Endodermal cell (in vitro differentiated cells): ENCODE results near the gene AMOTL2. TPM values are rescaled to one million over a fixed set of nuclear protein-coding genes. Genes with fewer than 3 reads are reported as not detected.

Source experiments
- DNase-seq: peaks from one replicate; pipeline ENCODE4 v3.0.0-alpha.2; 2017
- H3K27ac ChIP-seq: 2 replicates; pipeline ENCODE4 v1.5.1; 2013; ENCODE audit warnings: mild to moderate bottlenecking, low read depth, low read length, moderate library complexity
- H3K27me3 ChIP-seq: 2 replicates; pipeline ENCODE4 v1.6.1; 2013; ENCODE audit warnings: mild to moderate bottlenecking, low read length, moderate library complexity; ENCODE audit not compliant: insufficient read depth, control insufficient read depth, poor library complexity, severe bottlenecking
- H3K36me3 ChIP-seq: 2 replicates; pipeline ENCODE4 v1.7.0; 2013; ENCODE audit warnings: mild to moderate bottlenecking, low read length, moderate library complexity; ENCODE audit not compliant: control insufficient read depth, insufficient read depth
- H3K4me1 ChIP-seq: one replicate; pipeline ENCODE4 v1.7.0; 2013; ENCODE audit warnings: low read length; ENCODE audit not compliant: control insufficient read depth, insufficient read depth
- H3K4me3 ChIP-seq: 2 replicates; pipeline ENCODE4 v1.5.1; 2013; ENCODE audit warnings: mild to moderate bottlenecking, low read length, moderate library complexity
- H3K9ac ChIP-seq: 2 replicates; pipeline ENCODE4 v1.6.1; 2013; ENCODE audit warnings: mild to moderate bottlenecking, low read length, moderate library complexity; ENCODE audit not compliant: poor library complexity, severe bottlenecking; ENCODE audit errors: extremely low read depth
- H3K9me3 ChIP-seq: 2 replicates; pipeline ENCODE4 v1.6.1; 2013; ENCODE audit warnings: mild to moderate bottlenecking, low read length, moderate library complexity; ENCODE audit not compliant: control insufficient read depth
- H3K27ac Mint-ChIP-seq: 2 replicates; pipeline ENCODE4 v1.8.0; 2020; ENCODE audit warnings: mixed read lengths
- H3K27me3 Mint-ChIP-seq: 2 replicates; pipeline ENCODE4 v1.8.0; 2021; ENCODE audit warnings: mild to moderate bottlenecking, mixed read lengths; ENCODE audit not compliant: insufficient read depth
- H3K36me3 Mint-ChIP-seq: 2 replicates; pipeline ENCODE4 v1.8.0; 2020; ENCODE audit warnings: low read depth, mixed read lengths
- H3K4me1 Mint-ChIP-seq: 2 replicates; pipeline ENCODE4 v1.8.0; 2020; ENCODE audit warnings: mixed read lengths
- H3K4me3 Mint-ChIP-seq: 2 replicates; pipeline ENCODE4 v1.8.0; 2020; ENCODE audit warnings: mild to moderate bottlenecking, moderate library complexity, mixed read lengths
- H3K9me3 Mint-ChIP-seq: 2 replicates; pipeline ENCODE4 v1.8.0; 2020; ENCODE audit warnings: mild to moderate bottlenecking, mixed read lengths
- CTCF ChIP-seq: fragments of 200-600 bp; sonication (generic); conservative IDR thresholded peaks from 2 replicates; pipeline ENCODE4 v1.5.0; 2021; ENCODE audit warnings: antibody characterized with exemption, mild to moderate bottlenecking
- WGBS, 2 experiments: methylation state at CpG; one replicate each; pipeline versions ENCODE4 v1.1.5 to v1.1.7; 2013; ENCODE audit warnings: missing lambda C conversion rate in 2 of 2, mixed read lengths in 1 of 2; ENCODE audit not compliant: insufficient coverage in 1 of 2, insufficient read length in 1 of 2; 5-methylcytosine and 5-hydroxymethylcytosine counted together
- total RNA-seq, 2 donors: library from RNA; stranded (reverse); fragmentation: NEBNext Ultra II Directional in 1 of 2; extraction: Animal tissue kit (Norgen Biotek cat#: 25700) in 1 of 2; gene quantifications; 2 replicates in 1 of 2; 3 replicates in 1 of 2; pipeline ENCODE4 v1.2.1, GENCODE V29; 2021

AMOTL2 gene
- total RNA-seq, 2 donors from 2014 or later, result 109 to 153 TPM

- Histone ChIP-seq H3K9ac (no peak overlapping the region), H3K4me1 (peaks cover 35% of the 10 kb centered on the region), H3K36me3 (no peaks in the 10 kb centered on the region), H3K9me3 (no peaks in the 10 kb centered on the region), H3K27me3 (no peaks in the 10 kb centered on the region), H3K4me3 (no peak overlapping the region), H3K27ac (no peak overlapping the region)
- DNase-seq, result no peak
- 91 to 94% methylated on average over 6 to 8 of the region's 8 CpGs for WGBS, 2 experiments
- H3K4me1 Mint-ChIP-seq, result peaks cover 48% of the 10 kb centered on the region
- H3K36me3 Mint-ChIP-seq, result no peaks in the 10 kb centered on the region
- no peaks in the 10 kb centered on the region for H3K27me3 Mint-ChIP-seq
- no peak overlapping the region for H3K4me3 Mint-ChIP-seq
- no peaks in the 10 kb centered on the region for H3K9me3 Mint-ChIP-seq
- no peak overlapping the region for H3K27ac Mint-ChIP-seq
- TF ChIP-seq CTCF, result no peak
Measured at GRCh38 chr3:134337071-134337482, 37.2 kb downstream of the AMOTL2 start.

GRCh38 chr3:134336587-134336986, 37.7 kb downstream of the AMOTL2 start:
- TF ChIP-seq CTCF, result no peak
- 91 to 94% methylated on average over 5 to 6 of the region's 6 CpGs for WGBS, 2 experiments
- no peaks in the 10 kb centered on the region for H3K27me3 Mint-ChIP-seq
- Histone ChIP-seq H3K27ac (no peak overlapping the region), H3K4me3 (no peak overlapping the region), H3K9me3 (no peaks in the 10 kb centered on the region), H3K9ac (no peak overlapping the region), H3K36me3 (no peaks in the 10 kb centered on the region), H3K4me1 (peaks cover 40% of the 10 kb centered on the region), H3K27me3 (no peaks in the 10 kb centered on the region)
- H3K4me1 Mint-ChIP-seq, result peaks cover 53% of the 10 kb centered on the region
- no peak overlapping the region for H3K4me3 Mint-ChIP-seq
- H3K27ac Mint-ChIP-seq, result no peak overlapping the region
- H3K9me3 Mint-ChIP-seq, result no peaks in the 10 kb centered on the region
- H3K36me3 Mint-ChIP-seq, result no peaks in the 10 kb centered on the region
- no peak for DNase-seq

GRCh38 chr3:134334901-134335280, 39.4 kb downstream of the AMOTL2 start:
- peaks cover 49% of the 10 kb centered on the region for H3K4me1 ChIP-seq
- H3K27ac ChIP-seq, result no peak overlapping the region
- Mint-ChIP-seq H3K4me1 (peaks cover 66% of the 10 kb centered on the region), H3K36me3 (no peaks in the 10 kb centered on the region), H3K27ac (peak overlapping the region; percentile 97), H3K9me3 (no peaks in the 10 kb centered on the region), H3K4me3 (no peak overlapping the region), H3K27me3 (no peaks in the 10 kb centered on the region)
- 90 to 100% methylated on average over 1 to 2 of the region's 2 CpGs for WGBS, 2 experiments
- no peaks in the 10 kb centered on the region for H3K9me3 ChIP-seq
- H3K4me3 ChIP-seq, result no peak overlapping the region
- no peaks in the 10 kb centered on the region for H3K27me3 ChIP-seq
- H3K36me3 ChIP-seq, result no peaks in the 10 kb centered on the region
- no peak overlapping the region for H3K9ac ChIP-seq
- no peak for TF ChIP-seq CTCF
- no peak for DNase-seq
